RWPE2 (cell line): ENCODE data around the gene SRSF10.

ENCODE experiments used
- ATAC-seq: fragments of 200-7000 bp; cut with Tn5 transposase; 3 replicates; pipeline ENCODE4 v1.9.1; 2021; ENCODE audit warnings: low read depth
- DNase-seq: peaks from one replicate; pipeline ENCODE4 v3.0.0-alpha.2; 2020; ENCODE audit warnings: low spot score
- H3K27ac ChIP-seq: fragments of 450-650 bp; 2 replicates; pipeline ENCODE4 v1.5.1; 2017; ENCODE audit warnings: mild to moderate bottlenecking; ENCODE audit not compliant: poor library complexity, severe bottlenecking
- H3K27me3 ChIP-seq: fragments of 250-450 bp; sonication (Bioruptor Pico); 2 replicates; pipeline ENCODE4 v1.5.1; 2021; ENCODE audit warnings: mild to moderate bottlenecking, moderate library complexity; ENCODE audit not compliant: insufficient read depth, poor library complexity, severe bottlenecking
- H3K36me3 ChIP-seq: fragments of 250-450 bp; sonication (Bioruptor Pico); 2 replicates; pipeline ENCODE4 v1.5.1; 2020; ENCODE audit warnings: low read depth, mild to moderate bottlenecking, moderate library complexity
- H3K4me1 ChIP-seq: fragments of 250-450 bp; sonication (Bioruptor Pico); 2 replicates; pipeline ENCODE4 v1.5.1; 2021; ENCODE audit warnings: mild to moderate bottlenecking, moderate library complexity; ENCODE audit not compliant: insufficient read depth, poor library complexity, severe bottlenecking
- H3K4me3 ChIP-seq: fragments of 250-450 bp; sonication (Bioruptor Pico); 2 replicates; pipeline ENCODE4 v1.5.1; 2021; ENCODE audit warnings: mild to moderate bottlenecking, moderate library complexity; ENCODE audit not compliant: severe bottlenecking
- H3K9me3 ChIP-seq: fragments of 250-450 bp; sonication (Bioruptor Pico); 2 replicates; pipeline ENCODE4 v1.5.1; 2021; ENCODE audit warnings: mild to moderate bottlenecking, moderate library complexity; ENCODE audit not compliant: severe bottlenecking
- CTCF ChIP-seq: fragments of 450-650 bp; IDR thresholded peaks from one replicate; pipeline ENCODE4 v1.5.1; 2017; ENCODE audit warnings: mild to moderate bottlenecking, moderate library complexity; ENCODE audit not compliant: poor library complexity, severe bottlenecking

The SRSF10 gene

GRCh38 chr1:23924601-23925000, 55.5 kb downstream of the SRSF10 start:
- H3K4me1 ChIP-seq, result no peaks in the 10 kb centered on the region
- H3K27me3 ChIP-seq, result no peaks in the 10 kb centered on the region
- H3K9me3 ChIP-seq, result no peaks in the 10 kb centered on the region
- H3K36me3 ChIP-seq, result no peaks in the 10 kb centered on the region
- no peak for ATAC-seq
- no peak for DNase-seq
- no peak overlapping the region for H3K4me3 ChIP-seq
- TF ChIP-seq CTCF, result no peak
- H3K27ac ChIP-seq, result no peak overlapping the region

GRCh38 chr1:23923592-23924499, 56.3 kb downstream of the SRSF10 start:
- H3K4me1 ChIP-seq, result no peaks in the 10 kb centered on the region
- H3K27me3 ChIP-seq, result no peaks in the 10 kb centered on the region
- ATAC-seq (no peak), DNase-seq (no peak)
- H3K9me3 ChIP-seq, result no peaks in the 10 kb centered on the region
- no peak for TF ChIP-seq CTCF
- no peak overlapping the region for H3K4me3 ChIP-seq
- H3K27ac ChIP-seq, result no peak overlapping the region
- H3K36me3 ChIP-seq, result no peaks in the 10 kb centered on the region

GRCh38 chr1:23922321-23922943, 57.7 kb downstream of the SRSF10 start:
- Histone ChIP-seq H3K36me3 (no peaks in the 10 kb centered on the region), H3K4me1 (no peaks in the 10 kb centered on the region), H3K27ac (no peak overlapping the region), H3K4me3 (no peak overlapping the region), H3K27me3 (no peaks in the 10 kb centered on the region), H3K9me3 (no peaks in the 10 kb centered on the region)
- DNase-seq (no peak), ATAC-seq (no peak)
- no peak for TF ChIP-seq CTCF

GRCh38 chr1:23916209-23917131, 63.7 kb downstream of the SRSF10 start:
- DNase-seq (no peak), ATAC-seq (peak; percentile 96)
- no peaks in the 10 kb centered on the region for H3K36me3 ChIP-seq
- H3K4me3 ChIP-seq, result no peak overlapping the region
- no peaks in the 10 kb centered on the region for H3K4me1 ChIP-seq
- peak; percentile 79 for TF ChIP-seq CTCF
- no peak overlapping the region for H3K27ac ChIP-seq
- H3K9me3 ChIP-seq, result no peaks in the 10 kb centered on the region
- H3K27me3 ChIP-seq, result no peaks in the 10 kb centered on the region
